HG02678 (cell line): ENCODE data around the gene METTL1.
"Not testable (repeated sequence)": the region's sequence is repeated elsewhere in the genome, so short reads cannot be mapped to it uniquely, and the experiment has no call there.

Experiments
- ATAC-seq: cut with Tn5 transposase; IDR thresholded peaks from one replicate; pipeline ENCODE4 v1.9.1; 2021; ENCODE audit warnings: mild to moderate bottlenecking, moderate library complexity; ENCODE audit not compliant: unreplicated experiment

The METTL1 gene

DNA sequence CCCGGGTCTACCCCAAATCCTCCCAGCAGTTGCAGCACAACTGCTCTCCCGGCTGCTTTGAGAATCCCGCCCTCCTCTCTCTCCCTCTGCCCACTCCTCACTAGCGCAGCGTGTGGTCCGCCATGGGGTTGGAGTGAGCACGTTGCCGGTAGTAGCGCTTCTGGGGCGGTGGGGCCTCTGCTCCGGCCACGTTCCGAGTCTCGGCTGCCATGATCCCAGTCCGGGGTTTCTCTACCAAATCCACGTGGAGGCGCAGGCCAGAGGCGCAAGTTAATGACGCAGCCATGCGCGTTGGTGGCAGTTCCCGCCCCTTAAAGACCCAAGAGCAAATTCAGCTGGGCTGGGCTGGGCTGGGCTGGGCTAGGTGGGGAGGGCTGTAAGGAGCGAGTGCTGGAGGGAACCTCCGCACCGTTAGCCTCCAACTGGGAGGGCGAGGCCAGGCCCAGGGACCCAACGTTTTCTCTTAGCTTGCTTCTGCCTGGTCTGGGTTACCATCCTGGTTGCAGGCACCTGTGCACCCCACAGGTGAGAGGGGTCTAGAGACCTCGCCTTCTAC, at the start of gene METTL1:
Gene METTL1 (minus strand): TSS at position 233 of the 556 bp plus-strand sequence. CDS start 22 bp downstream, at position 211.
- peak; percentile 77 for ATAC-seq

DNA sequence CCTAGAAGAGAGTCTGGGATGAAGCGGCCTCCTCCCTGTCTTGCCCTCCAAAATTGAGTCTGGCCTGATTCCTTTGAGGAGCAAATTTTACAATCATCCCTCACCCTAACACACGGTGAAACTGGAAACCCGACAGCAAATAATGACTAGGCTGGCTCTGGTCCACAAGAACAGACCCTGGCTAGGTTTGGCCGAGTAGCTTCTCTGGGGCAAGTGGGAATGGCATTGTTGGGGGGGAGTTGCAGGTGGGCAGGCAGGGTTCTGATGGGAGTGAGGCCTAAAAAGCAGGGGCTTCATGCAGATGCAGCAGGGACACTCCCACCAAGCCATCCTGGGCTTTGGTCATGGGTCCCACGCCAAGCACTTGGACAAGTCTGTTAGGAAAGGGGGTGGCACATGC, 49.1 kb upstream of the METTL1 start:
- not testable (repeated sequence) for ATAC-seq

DNA sequence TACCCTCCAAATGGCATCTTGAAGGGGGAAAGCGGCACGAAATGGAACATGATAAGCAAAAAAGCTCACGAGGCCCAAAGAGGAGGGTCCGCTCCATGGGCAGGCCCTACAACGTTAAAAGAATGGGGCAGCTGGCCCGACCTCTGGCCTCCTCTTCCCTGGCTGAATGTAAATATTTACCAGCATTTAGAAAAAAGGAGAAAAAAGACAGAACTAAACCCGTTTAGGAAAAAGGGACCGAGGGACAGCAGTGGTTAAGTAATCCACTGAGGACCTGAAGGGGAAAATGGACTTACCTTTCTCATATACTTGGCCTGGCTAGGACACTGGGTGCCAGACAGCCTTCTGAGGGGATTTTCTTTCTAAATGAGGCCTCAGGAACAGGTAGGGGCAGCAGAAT, 48.2 kb upstream of the METTL1 start:
- not testable (repeated sequence) for ATAC-seq

DNA sequence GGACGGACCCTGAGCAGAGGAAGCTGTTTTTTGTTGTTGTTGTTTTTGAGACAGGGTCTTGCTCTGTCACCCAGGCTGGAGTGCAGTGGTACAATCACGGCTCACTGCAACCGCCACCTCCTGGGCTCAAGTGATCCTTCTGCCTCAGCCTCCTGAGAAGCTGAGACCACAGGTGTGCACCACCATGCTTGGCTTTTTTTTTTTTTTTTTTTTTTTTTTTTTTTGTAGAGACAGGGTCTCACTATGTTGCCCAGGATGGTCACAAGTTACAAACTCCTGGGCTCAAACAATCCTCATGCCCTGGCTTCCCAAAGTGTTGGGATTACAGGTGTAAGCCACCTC, 46.1 kb upstream of the METTL1 start:
- not testable (repeated sequence) for ATAC-seq

DNA sequence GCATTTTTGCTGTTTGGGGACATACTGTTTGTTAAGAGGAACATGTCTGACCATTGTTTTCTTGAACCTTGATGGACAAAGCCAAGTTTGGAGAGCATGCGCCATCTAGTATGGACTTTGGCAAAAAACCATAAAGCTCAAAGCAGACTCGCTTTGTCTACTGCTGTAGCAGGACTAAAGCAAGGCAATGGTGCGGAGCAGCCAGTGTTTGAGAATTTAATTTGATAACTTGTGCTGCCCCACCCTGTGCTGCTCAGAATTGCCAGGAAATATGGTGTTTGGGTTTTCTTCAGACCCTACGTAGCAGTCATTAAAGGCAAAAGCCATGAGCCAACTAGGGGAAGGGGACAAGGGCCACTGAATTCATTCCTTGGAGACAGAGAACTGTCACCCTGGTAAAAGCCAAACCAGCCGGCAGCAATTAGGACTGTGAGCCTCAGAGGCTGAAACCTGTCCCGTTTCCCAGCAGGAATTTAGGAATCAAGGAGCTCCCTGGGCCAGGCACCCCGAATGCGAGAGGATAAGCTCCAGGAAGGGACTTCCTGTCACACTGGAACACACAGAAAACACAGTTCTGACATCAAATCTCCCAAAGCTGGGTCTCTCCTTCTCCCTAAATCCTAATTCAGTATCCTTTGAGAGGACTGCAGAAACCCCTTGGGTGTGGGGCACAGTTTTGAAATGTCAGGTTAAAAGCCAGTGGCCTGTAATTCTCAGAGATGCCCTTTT, 45.5 kb upstream of the METTL1 start:
- ATAC-seq = no peak

DNA sequence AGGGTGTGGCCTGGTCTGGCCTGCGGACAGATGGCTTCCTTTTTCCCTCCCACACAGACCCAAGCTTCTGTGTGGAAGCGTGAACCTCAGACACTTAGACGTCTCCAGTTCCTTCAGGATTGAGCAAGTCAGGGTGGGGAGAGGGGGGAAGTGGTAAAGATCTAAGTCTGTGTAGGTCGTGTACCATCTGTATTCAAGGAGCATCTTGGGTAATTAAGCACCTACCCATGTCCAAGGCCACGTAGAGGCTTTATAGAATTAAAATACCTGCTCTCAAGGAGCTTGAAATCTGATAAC, 44.9 kb upstream of the METTL1 start:
- ATAC-seq = no peak

DNA sequence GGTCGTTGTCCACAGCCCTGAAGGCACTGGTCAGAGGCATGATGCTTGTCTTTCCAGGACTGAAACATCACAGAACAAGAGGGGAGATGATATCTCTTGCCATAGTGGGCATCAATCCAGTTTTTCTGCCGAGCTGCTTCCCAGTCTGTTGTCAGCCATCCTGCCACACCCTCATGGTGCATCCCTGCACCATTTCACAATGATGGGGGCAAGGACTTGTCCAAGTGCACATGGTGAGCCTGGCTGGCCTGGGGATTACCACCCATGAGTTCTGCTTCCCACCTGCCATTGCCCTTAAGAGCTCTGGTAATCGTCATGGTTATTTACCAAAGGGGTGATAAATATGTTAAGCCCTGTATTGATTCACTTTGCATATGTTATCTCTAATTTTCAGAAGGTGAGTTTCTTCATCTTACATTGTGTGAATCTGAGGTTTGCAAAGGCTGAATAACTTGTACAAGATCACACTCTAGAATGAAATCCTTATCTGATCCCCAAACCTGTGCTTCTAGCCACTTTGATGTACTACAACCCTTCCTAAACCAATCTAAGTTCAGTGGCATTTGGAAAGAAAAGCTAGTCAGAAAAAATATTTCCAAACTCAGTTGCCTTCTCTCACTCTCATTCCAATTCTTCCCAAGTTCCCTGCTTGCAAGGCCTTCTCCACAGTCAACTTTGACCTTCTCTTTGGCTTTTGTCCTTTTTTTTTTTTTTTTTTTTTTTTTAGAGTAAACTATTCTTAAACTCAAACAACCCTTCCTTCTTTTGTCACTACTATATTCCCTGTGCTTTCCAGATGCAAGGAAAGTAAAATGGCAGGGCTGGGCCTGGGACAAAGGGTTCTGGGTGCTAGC, 44.3 kb upstream of the METTL1 start:
- ATAC-seq = no peak

DNA sequence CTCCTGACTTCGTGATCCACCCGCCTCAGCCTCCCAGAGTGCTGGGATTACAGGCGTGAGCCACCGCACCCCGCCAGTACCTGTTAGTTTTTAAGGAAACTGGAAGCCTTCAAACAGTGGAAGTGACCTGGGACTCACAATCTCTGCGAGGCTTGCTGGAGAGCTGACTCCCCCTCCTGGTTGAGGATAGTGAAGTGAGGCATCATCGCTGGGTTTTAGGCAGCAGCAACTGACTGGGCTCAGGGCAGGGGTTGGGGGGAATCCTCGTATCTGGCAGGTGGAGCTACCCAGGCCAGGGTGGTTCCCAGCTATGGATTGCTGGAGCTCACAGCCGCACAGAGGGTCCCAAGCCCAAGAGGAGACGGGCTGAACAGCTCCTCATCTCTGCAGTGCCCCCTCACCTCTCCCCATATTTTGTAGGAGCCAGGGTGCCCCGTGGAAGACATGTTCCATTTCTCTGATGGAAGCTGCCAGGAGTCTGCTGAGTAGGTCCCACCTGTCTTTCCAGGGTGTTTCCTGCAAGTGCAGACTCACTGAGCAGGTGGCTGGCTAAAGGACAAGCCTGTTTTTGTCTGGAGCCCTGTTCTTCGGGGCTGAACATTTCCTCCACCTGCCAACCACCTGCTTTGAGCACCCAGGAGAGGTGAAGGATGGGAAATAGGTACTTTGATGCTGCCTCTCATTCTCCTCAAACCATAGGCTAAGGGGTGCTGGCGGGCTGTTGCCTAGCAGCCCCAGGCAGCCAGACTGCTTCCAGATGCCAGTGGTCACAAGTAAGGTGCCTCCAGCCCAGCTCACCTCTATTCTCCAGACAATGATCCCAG, 43.5 kb upstream of the METTL1 start:
- ATAC-seq = no peak

DNA sequence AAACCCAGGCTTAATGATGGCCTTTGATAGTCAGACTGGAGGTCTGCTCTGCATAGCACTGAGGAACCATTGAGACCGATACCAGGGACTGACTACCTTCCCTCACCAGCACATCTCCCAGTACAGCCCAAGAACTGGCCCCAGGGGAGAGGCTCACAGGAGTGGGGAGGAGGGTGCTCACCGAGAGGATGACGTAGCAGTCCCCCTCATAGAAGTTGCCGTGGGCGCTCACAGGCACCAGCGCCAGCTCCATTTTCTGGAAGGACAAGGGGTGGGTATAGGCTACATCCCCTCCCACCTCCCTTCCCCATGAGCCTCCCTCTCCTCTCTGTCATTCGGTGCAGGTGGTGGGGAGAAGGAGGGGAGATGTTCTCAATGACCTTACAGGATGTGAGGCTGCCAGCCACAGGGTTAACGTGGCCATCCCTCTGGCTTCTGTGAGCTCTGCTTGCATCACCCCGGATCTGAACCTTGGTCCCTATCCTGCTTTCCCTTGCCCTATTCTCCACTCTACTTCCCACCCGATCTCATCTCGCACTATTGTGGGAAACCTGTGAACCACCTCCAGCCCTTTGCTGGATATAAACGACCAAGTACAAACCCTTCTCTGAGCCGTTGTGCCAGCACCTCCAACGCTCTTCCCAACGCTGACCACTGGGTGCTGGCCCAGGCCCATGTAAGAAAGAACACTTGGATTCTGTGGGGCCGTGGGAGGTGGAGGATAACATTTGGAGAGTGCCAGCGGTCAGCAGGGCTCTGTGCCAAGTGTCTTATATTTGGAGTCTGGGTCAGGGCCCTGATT, 42.3 kb upstream of the METTL1 start:
- ATAC-seq = no peak

DNA sequence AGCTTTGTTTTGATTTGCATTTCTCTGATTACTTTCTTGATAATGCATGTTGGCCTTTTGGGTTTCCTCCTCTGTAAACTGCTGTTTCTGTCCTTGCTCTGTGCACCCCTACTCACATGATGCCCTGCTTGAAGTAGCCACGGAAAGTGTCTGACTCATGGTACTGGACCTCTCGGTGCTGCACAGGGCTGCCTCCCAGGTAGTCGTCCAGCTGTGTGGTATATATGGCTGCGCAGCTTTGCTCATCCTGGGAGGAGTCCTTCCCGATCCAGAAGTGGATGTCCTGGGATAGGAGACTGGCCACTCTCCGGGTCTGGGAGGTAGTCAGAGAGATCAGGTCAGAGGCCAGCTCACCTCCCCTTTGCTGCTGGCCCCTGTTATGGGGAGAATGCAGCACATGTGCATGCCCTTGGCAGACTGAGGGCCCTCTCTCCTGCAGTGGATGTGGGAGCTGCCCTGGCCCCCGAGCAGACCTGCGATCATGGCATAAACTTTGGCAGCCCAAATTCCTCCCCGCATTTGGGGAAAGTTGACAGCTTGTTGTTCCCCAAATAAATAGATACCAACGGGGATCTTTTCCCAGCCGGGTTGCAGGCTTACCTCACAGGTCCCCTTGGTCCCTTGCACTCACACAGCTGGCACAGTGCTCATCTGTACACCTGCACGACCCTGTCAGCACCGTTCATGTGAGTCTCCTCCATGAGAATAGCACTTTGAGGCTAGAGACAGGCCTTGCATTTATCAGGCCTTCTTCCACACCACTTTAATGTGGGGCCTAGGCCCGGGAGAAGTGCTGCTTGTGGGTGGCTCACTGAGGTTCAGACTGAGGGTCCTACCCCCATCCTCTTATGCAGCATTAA, 41.4 kb upstream of the METTL1 start:
- no peak for ATAC-seq

DNA sequence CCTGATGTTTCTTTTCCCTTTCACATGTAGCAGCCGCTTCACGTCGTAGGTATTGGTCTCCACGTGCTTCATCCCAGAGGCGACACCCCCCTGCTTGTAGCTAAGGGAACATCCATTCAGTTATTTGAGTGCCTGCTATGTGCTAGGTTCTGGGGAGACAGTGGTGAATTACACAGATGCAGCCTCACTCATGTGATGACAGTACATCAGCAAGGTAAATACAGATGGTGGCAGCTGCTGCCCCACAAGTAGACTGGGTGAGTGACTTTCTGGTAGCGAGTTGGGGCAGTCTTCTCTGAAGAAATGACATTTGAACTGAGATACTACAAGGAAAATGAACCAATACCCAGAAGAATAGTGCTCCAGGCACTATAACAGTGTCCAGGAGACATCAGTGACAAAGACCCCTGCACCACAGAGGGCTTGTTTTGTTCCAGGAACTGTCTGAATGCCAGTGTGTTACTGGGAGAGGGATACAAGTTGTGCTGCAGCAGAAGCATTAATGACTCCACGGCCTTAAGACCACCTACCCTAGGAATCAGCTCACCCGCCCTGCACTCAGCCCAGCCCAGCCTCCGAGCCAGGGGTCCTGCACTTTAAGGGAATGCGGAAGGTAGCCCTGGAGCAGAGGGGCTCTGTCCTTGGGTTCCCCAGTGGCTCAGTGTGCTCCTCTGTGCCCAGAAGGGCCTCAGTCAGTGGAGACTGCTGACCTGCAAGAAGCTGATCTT, 39.3 kb upstream of the METTL1 start:
- ATAC-seq = no peak

DNA sequence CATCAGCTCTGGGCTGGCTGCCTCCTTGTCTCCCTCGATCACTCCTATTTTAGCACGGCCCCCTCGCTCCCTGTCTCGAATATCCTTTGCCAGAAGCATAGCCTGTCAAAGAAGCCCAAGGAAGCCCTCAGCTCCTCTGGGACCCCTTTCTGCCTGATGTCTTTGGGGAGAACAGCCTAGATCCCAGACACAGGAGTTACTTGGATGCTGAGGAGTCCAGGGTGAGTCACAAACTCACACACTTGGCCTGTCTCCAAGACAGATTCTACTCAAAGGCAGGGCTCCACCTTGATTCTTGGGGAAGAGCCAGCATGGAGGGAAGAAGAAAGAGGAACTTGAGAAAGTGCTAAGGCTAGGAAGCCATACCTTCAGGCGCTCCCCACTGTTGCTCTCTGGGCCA, 38.5 kb upstream of the METTL1 start:
- ATAC-seq = no peak

DNA sequence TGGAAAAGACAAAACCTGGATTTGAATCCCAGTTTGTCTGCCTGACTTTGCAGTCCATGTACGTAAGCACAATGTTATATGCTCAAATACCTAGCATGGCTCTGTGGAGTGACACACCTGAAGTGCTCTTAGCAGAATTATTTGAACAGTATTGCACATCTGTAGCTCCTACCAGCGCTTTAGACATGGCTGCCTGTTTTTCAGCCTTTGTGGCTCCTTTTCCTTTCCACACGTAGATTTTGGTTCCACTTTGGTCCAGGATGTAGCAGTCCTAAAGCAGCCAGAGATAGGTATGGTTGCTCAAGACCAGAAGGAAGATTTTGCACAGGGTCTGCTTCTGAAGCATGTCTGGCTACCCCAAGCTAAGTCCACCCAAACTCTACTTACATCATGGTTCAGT, 37.5 kb upstream of the METTL1 start:
- no peak for ATAC-seq

DNA sequence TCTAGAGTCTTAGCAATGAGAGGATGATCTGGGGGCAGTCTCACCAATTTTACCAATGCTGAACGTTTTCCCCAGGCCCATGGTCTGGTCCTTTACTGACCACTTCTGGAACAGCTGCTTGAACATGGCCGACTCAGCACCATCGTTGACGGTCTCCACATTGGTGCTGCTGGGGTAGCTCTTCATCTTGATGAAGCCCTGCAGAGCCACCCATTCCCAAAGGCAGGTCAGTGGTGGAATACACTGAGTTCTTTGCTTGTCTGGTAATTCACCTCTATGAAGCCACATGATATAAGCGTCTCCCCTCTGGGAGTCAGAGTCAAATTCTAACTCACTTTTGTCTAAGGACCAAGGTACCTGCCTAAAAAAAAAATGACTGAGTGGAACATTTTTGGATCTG, 36.4 kb upstream of the METTL1 start:
- no peak for ATAC-seq

DNA sequence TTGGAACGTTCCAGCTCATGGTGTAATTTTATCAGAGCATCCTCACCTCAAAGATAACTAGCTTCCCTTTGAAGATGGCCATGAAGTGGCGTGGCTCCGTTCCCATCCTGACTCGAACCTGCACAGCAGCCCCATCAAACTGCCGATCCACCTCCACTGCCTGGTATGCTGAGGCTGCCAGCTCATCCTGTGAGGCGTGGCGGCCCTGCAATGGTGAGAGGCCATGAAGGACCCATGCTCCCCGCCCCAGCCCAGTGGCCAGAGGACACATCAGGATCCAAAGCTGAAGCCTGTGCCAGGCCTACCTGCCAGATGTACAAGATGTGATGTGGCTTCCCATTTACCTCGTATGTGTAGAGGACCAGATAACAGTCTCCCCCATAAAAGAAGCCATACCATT, 35.4 kb upstream of the METTL1 start:
- ATAC-seq = no peak

DNA sequence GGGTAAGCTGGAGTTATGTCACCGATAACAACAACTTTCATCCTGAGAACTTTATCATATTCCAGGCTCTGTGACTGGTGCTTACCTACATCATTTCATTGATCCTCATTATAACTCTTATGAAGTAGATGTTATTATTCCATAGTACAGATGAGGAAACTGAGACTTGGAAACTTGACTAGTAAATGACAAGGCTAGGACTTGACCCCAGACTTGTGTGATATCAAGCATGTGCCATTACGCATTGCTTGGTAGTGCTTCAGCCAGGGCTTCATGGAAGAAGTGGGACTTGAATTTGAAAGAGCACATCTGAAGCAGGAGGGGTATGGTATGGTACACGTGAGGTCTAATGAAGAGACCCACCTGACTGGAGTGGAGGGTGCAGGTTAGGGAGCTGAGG, 34.8 kb upstream of the METTL1 start:
- no peak for ATAC-seq

DNA sequence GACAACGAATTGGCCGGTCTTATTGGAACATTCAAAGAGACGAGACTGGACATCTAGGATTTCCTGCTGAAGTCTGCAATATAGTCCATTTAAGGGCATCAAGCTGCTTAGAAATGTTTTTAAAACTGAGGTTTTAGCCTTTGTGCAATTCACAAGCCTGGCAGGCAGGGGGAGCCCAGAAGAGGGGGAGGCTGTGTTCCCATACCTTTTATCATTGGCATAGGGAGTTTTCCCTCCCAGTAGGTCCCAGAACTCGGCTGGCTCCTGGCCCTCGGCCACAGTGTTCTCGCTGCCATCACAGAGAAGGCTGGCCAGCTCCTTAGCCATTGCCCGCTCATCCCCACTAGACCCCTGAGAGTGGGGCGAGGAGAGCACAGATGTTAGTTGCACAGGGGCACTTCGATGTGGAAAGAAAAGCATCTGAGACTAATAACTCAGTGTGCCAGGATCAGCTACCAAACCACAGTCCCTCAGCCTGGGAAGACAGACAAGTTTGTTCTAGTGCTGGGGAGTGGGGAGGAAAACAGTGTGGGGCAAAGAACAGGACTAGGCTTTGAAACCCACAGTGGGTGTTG, 31.5 kb upstream of the METTL1 start:
- ATAC-seq = no peak

DNA sequence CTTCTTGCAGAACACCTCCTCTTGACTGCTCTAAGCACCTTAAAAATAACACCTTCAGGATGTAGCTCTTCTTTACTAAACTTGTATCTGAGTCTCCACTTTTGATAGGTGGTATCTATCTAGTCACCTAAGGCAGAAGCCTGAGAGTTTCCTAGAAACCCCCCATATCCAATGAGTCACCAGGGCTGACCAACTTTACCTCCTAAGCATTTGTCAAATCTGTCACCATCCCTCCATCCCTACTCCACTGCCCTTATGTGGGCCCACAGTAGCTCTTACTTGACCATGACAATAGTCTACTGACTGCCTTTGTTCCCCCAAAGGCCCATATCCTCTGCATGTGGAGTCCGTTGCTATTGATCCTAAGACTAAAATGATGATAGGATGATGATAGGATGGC, 30.7 kb upstream of the METTL1 start:
- ATAC-seq = no peak

DNA sequence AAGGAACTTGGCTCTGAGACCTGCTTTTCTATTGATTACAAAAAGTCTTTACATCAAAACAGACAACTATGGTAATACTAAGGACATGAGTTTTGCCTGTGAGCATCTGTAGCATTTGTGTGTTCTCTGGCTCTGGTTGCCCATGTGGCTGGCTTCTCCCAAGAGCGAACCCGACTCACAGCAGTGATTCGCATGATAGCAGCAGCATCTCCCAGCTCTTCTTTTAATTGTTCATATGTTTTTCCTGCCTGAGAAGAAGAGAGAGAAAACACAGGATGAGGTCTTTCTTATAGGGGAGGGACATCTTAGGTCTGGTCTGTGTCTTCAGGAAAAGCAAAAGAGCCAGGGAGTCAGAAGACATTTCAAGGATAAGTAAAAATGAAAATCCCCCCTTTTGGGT, 29.1 kb upstream of the METTL1 start:
- no peak for ATAC-seq
